Endothelial cell of umbilical vein (primary cell): ENCODE measurements around the gene RBM20. TPM values are rescaled to one million over a fixed set of nuclear protein-coding genes. Genes with fewer than 3 reads are reported as not detected.

Source experiments
- BruUV-seq: library from RNA; stranded (reverse); fragments of 400-500 nt; replicated peaks from 2 replicates; lab custom pipeline; 2021; lab: Mats Ljungman, UMichigan
- CTCF ChIA-PET: fragments of 300-600, 350-600 bp; sonication (Branson Sonifier 250); formaldehyde crosslinking; loops from one replicate; lab custom pipeline; 2021; ENCODE audit warnings: antibody characterized with exemption, inconsistent platforms; lab: Charles Lee
- POLR2A ChIA-PET: fragments of 300-600, 350-600 bp; sonication (Branson Sonifier 250); formaldehyde crosslinking; loops from one replicate; lab custom pipeline; 2021; ENCODE audit warnings: antibody characterized with exemption, inconsistent platforms; lab: Charles Lee
- DNase-seq: peaks from one replicate; pipeline ENCODE4 v3.0.0-alpha.2; 2011; ENCODE audit warnings: low read depth, low spot score
- FAIRE-seq: peaks from 2 replicates; lab custom pipeline; 2011; peaks lifted over from hg19 to GRCh38; lab: Jason Lieb, UNC
- H2AFZ ChIP-seq: 2 replicates; pipeline ENCODE4 v1.6.0; 2012; ENCODE audit warnings: low read depth, low read length, control low read depth, inconsistent platforms
- H3K27ac ChIP-seq: 2 replicates; pipeline ENCODE4 v1.5.1; 2011; ENCODE audit warnings: low read depth, mild to moderate bottlenecking, control low read depth, low read length, moderate library complexity; ENCODE audit not compliant: insufficient read depth
- H3K27me3 ChIP-seq, 2 experiments: 2 replicates each; pipeline versions ENCODE4 v1.6.0 to v1.6.1; 2011; ENCODE audit warnings: low read length in 2 of 2, mixed read lengths in 1 of 2; ENCODE audit not compliant: control insufficient read depth in 2 of 2, insufficient read depth in 2 of 2
- H3K36me3 ChIP-seq, 2 experiments: 2 replicates in 1 of 2; 3 replicates in 1 of 2; pipeline ENCODE4 v1.5.1; 2011; ENCODE audit warnings: low read length in 2 of 2, mild to moderate bottlenecking in 1 of 2, moderate library complexity in 1 of 2; ENCODE audit not compliant: control insufficient read depth in 2 of 2, insufficient read depth in 2 of 2; ENCODE audit errors: extremely low read depth in 1 of 2
- H3K4me1 ChIP-seq: 3 replicates; pipeline ENCODE4 v1.5.1; 2011; ENCODE audit warnings: mild to moderate bottlenecking, low read length; ENCODE audit not compliant: control insufficient read depth, insufficient read depth; ENCODE audit errors: extremely low read depth
- H3K4me2 ChIP-seq: 2 replicates; pipeline ENCODE4 v1.6.1; 2011; ENCODE audit warnings: low read length, control low read depth, mixed read lengths; ENCODE audit not compliant: insufficient read depth
- H3K4me3 ChIP-seq, 3 experiments: fragments of 200-600 bp in 1 of 3; sonication (generic), shearing (Covaris generic) in 1 of 3; replicated peaks in 1 of 3; 2 replicates each; pipeline ENCODE4 v1.5.1; 2011 to 2016; ENCODE audit warnings: control low read depth in 3 of 3, low read length in 3 of 3, mild to moderate bottlenecking in 2 of 3, inconsistent platforms in 1 of 3, low read depth in 1 of 3, moderate library complexity in 1 of 3; ENCODE audit not compliant: insufficient read depth in 1 of 3
- H3K79me2 ChIP-seq: 2 replicates; pipeline ENCODE4 v1.6.0; 2012; ENCODE audit warnings: low read length, inconsistent platforms; ENCODE audit not compliant: control insufficient read depth, insufficient read depth
- H3K9ac ChIP-seq: replicated peaks from 2 replicates; pipeline ENCODE3; 2011; ENCODE audit warnings: low read length, control low read depth; ENCODE audit not compliant: insufficient read depth; ENCODE audit errors: extremely low read depth
- H3K9me1 ChIP-seq: replicated peaks from 3 replicates; pipeline ENCODE4 v1.6.0; 2011; ENCODE audit warnings: mild to moderate bottlenecking, low read length; ENCODE audit not compliant: control insufficient read depth, insufficient read depth; ENCODE audit errors: extremely low read depth
- H3K9me3 ChIP-seq: replicated peaks from 2 replicates; pipeline ENCODE4 v1.5.1; 2012; ENCODE audit warnings: low read length, inconsistent platforms; ENCODE audit not compliant: control insufficient read depth, insufficient read depth
- H4K20me1 ChIP-seq: replicated peaks from 2 replicates; pipeline ENCODE3; 2011; ENCODE audit warnings: mild to moderate bottlenecking, low read length; ENCODE audit not compliant: control insufficient read depth, insufficient read depth; ENCODE audit errors: extremely low read depth
- CTCF ChIP-seq, 2 donors: IDR thresholded peaks; 1 replicate in 1 of 2; 2 replicates in 1 of 2; pipeline ENCODE4 v1.5.1; 2011; ENCODE audit warnings: low read length in 2 of 2, mild to moderate bottlenecking in 2 of 2, moderate library complexity in 2 of 2, control low read depth in 1 of 2, inconsistent platforms in 1 of 2, low read depth in 1 of 2; ENCODE audit not compliant: insufficient read depth in 1 of 2; ENCODE audit errors: extremely low read depth in 1 of 2
- EZH2 ChIP-seq: IDR thresholded peaks from 2 replicates; pipeline ENCODE4 v1.6.1; 2012; ENCODE audit warnings: borderline replicate concordance, low read depth, mild to moderate bottlenecking, moderate library complexity, low read length, inconsistent platforms; ENCODE audit not compliant: severe bottlenecking
- FOS ChIP-seq: IDR thresholded peaks from 2 replicates; pipeline ENCODE4 v1.6.1; 2011; ENCODE audit warnings: mild to moderate bottlenecking, low read length, moderate library complexity, borderline replicate concordance; ENCODE audit not compliant: insufficient read depth
- GATA2 ChIP-seq: IDR thresholded peaks from 2 replicates; pipeline ENCODE4 v1.7.0; 2011; ENCODE audit warnings: low read depth, mild to moderate bottlenecking, moderate library complexity, mixed read lengths, low read length; ENCODE audit not compliant: insufficient read length, insufficient read depth
- JUN ChIP-seq: IDR thresholded peaks from 2 replicates; pipeline ENCODE4 v1.6.1; 2011; ENCODE audit warnings: borderline replicate concordance, low read depth; ENCODE audit not compliant: insufficient read length, insufficient read depth
- MAX ChIP-seq: IDR thresholded peaks from 2 replicates; pipeline ENCODE4 v1.6.1; 2011; ENCODE audit not compliant: insufficient read depth, insufficient read length
- MYC ChIP-seq: IDR thresholded peaks from one replicate; pipeline ENCODE4 v1.6.1; 2011; ENCODE audit warnings: mild to moderate bottlenecking, low read depth, low read length
- POLR2A ChIP-seq: IDR thresholded peaks from 2 replicates; pipeline ENCODE4 v1.6.1; 2012; ENCODE audit warnings: low read depth, mild to moderate bottlenecking, control low read depth, low read length
- POLR2AphosphoS5 ChIP-seq: IDR thresholded peaks from 2 replicates; pipeline ENCODE4 v1.6.1; 2012; ENCODE audit warnings: low read depth, mild to moderate bottlenecking, control low read depth, low read length, moderate library complexity; ENCODE audit not compliant: insufficient read depth
- dilution Hi-C: fragments of 300-500 bp; cut with MboI; formaldehyde crosslinking; loops from one replicate; pipeline ENCODE4 v1.15.0; 2019; ENCODE audit warnings: low sequenced_read_pairs; ENCODE audit not compliant: extremely low pct_ligation_motif_present
- intact Hi-C: fragments of 100-400 bp; cut with micrococcal nuclease; formaldehyde crosslinking; loops from one replicate; pipeline ENCODE4 v1.10.0; 2022
- polyA plus RNA-seq, 4 experiments: library from polyadenylated mRNA; depleted of rRNA in 3 of 4; stranded (reverse) in 3 of 4; unstranded in 1 of 4; fragments of >200 nt; gene quantifications; 2 replicates each; pipeline versions ENCODE4 v1.2.1 to v1.2.3, GENCODE V29; 2011 to 2012; ENCODE audit warnings: missing spikeins in 1 of 4
- total RNA-seq: library from RNA; stranded (reverse); gene quantifications from 2 replicates; pipeline ENCODE4 v1.2.3, GENCODE V29; 2021

Gene RBM20
- total and polyA plus RNA-seq, 2 donors (not counting 3 experiments of a cell fraction or from before 2014, with no cell fraction given): 0.04 TPM; not detected in 1

GRCh38 chr10:110687400-110687799 lies 43.3 kb downstream of the RBM20 start:
- no peak overlapping the region for H3K9ac ChIP-seq
- DNase-seq (no peak), FAIRE-seq (no peak)
- no peak overlapping the region for H3K4me3 ChIP-seq
- H3K9me1 ChIP-seq: no peaks in the 10 kb centered on the region
- H3K79me2 ChIP-seq: no peaks in the 10 kb centered on the region
- H3K27me3 ChIP-seq: peaks cover 6 to 7% of the 10 kb centered on the region in 2 experiments
- H2AFZ ChIP-seq: no peak overlapping the region
- dilution Hi-C loops (no loop called here), intact Hi-C loops (no loop called here)
- no peak overlapping the region for H3K4me2 ChIP-seq
- H3K27ac ChIP-seq: no peak overlapping the region
- H3K4me1 ChIP-seq: no peaks in the 10 kb centered on the region
- POLR2A ChIA-PET: no interaction called here
- H3K9me3 ChIP-seq: no peaks in the 10 kb centered on the region
- CTCF ChIA-PET: interaction anchor here (1.2 kb wide), 1 partner anchor 15 kb away, joined by 3 read pairs; no protein-coding TSS in a partner anchor
- TF ChIP-seq MYC: no peak
- no peak for TF ChIP-seq MAX
- no peak for TF ChIP-seq JUN
- TF ChIP-seq POLR2AphosphoS5: no peak
- H3K36me3 ChIP-seq: no peaks in the 10 kb centered on the region
- no TSS peak for BruUV-seq
- no peaks in the 10 kb centered on the region for H4K20me1 ChIP-seq

- Histone ChIP-seq H3K27ac (no peak overlapping the region), H2AFZ (no peak overlapping the region), H3K4me3 (no peak overlapping the region), H3K36me3 (no peaks in the 10 kb centered on the region), H4K20me1 (no peaks in the 10 kb centered on the region), H3K27me3 (peaks cover 7 to 10% of the 10 kb centered on the region in 2 experiments), H3K9me1 (no peaks in the 10 kb centered on the region), H3K79me2 (no peaks in the 10 kb centered on the region), H3K9ac (no peak overlapping the region), H3K4me1 (no peaks in the 10 kb centered on the region), H3K9me3 (no peaks in the 10 kb centered on the region), H3K4me2 (no peak overlapping the region)
- intact Hi-C loops: no loop called here
- BruUV-seq: no TSS peak
- ChIA-PET CTCF (no interaction called here), POLR2A (no interaction called here)
- FAIRE-seq: no peak
- no peak for DNase-seq
- no peak for TF ChIP-seq GATA2
- no peak for TF ChIP-seq MAX
- no peak for TF ChIP-seq POLR2AphosphoS5
- no peak for TF ChIP-seq POLR2A
- TF ChIP-seq MYC: no peak
- TF ChIP-seq JUN: no peak
- no peak for TF ChIP-seq CTCF (IDR thresholded peaks at IDR 0.05; ENCODE audit: extremely low read depth in 1 of 2, insufficient read depth in 1 of 2, low read depth in 1 of 2, low read length in 2 of 2)
- no peak for TF ChIP-seq EZH2
- no peak for TF ChIP-seq FOS
- dilution Hi-C loops: no loop called here
These were observed 47.0 kb downstream of the RBM20 start for GRCh38 chr10:110691139-110691538.
